Measurements from ENCODE around the gene GPC4.
"Not testable (repeated sequence)": the region's sequence is repeated elsewhere in the genome, so short reads cannot be mapped to it uniquely, and the experiment has no call there.

The GPC4 gene

GRCh38 chrX:133285341-133285740 is 129.9 kb downstream of the GPC4 start:
- no peak overlapping the region for H3K4me3 ChIP-seq (replicated peaks in 1 of 2; ENCODE audit: low read depth in 2 of 2, low read length in 2 of 2)
- no peak for DNase-seq (ENCODE audit: low read depth in 2 of 2)
- no peak for TF ChIP-seq CTCF (IDR thresholded peaks at IDR 0.05; ENCODE audit: low read depth, low read length)

- H3K4me3 ChIP-seq (replicated peaks in 1 of 2; ENCODE audit: low read depth in 2 of 2, low read length in 2 of 2); DNase-seq (ENCODE audit: low read depth in 2 of 2): not testable (repeated sequence)
Measured at GRCh38 chrX:133279112-133279730, 136.1 kb downstream of the GPC4 start.

- H3K4me3 ChIP-seq (replicated peaks in 1 of 2; ENCODE audit: low read depth in 2 of 2, low read length in 2 of 2), result no peak overlapping the region
- no peak for DNase-seq (ENCODE audit: low read depth in 2 of 2)
- no peak for TF ChIP-seq CTCF (IDR thresholded peaks at IDR 0.05; ENCODE audit: low read depth, low read length)
Measured at GRCh38 chrX:133273180-133273579, 142.1 kb downstream of the GPC4 start.

- no peak overlapping the region for H3K4me3 ChIP-seq (replicated peaks in 1 of 2; ENCODE audit: low read depth in 2 of 2, low read length in 2 of 2)
- no peak for DNase-seq (ENCODE audit: low read depth in 2 of 2)
- no peak for TF ChIP-seq CTCF (IDR thresholded peaks at IDR 0.05; ENCODE audit: low read depth, low read length)
Measured at GRCh38 chrX:133269168-133269567, 146.1 kb downstream of the GPC4 start.

GRCh38 chrX:133267621-133268020 is 147.7 kb downstream of the GPC4 start:
- no peak for DNase-seq (ENCODE audit: low read depth in 2 of 2)
- no peak overlapping the region for H3K4me3 ChIP-seq (replicated peaks in 1 of 2; ENCODE audit: low read depth in 2 of 2, low read length in 2 of 2)
- TF ChIP-seq CTCF (IDR thresholded peaks at IDR 0.05; ENCODE audit: low read depth, low read length), result no peak

GRCh38 chrX:133265331-133265730 is 150.0 kb downstream of the GPC4 start:
- no peak overlapping the region for H3K4me3 ChIP-seq (replicated peaks in 1 of 2; ENCODE audit: low read depth in 2 of 2, low read length in 2 of 2)
- no peak for DNase-seq (ENCODE audit: low read depth in 2 of 2)
- no peak for TF ChIP-seq CTCF (IDR thresholded peaks at IDR 0.05; ENCODE audit: low read depth, low read length)

GRCh38 chrX:133258481-133258880 is 156.8 kb downstream of the GPC4 start:
- H3K4me3 ChIP-seq (replicated peaks in 1 of 2; ENCODE audit: low read depth in 2 of 2, low read length in 2 of 2), result no peak overlapping the region
- TF ChIP-seq CTCF (IDR thresholded peaks at IDR 0.05; ENCODE audit: low read depth, low read length), result no peak
- DNase-seq (ENCODE audit: low read depth in 2 of 2), result peak in 1 of 2 donors; percentile 1

Data from cardiac fibroblast (primary cell).